Endodermal cell (in vitro differentiated cells): ENCODE measurements around the gene DAB1. TPM values are rescaled to one million over a fixed set of nuclear protein-coding genes. Genes with fewer than 3 reads are reported as not detected.
"Not testable (repeated sequence)": the region's sequence is repeated elsewhere in the genome, so short reads cannot be mapped to it uniquely, and the experiment has no call there.

Experiments used
- DNase-seq: peaks from one replicate; pipeline ENCODE4 v3.0.0-alpha.2; 2017
- H3K27ac ChIP-seq: 2 replicates; pipeline ENCODE4 v1.5.1; 2013; ENCODE audit warnings: mild to moderate bottlenecking, low read depth, low read length, moderate library complexity
- H3K27me3 ChIP-seq: 2 replicates; pipeline ENCODE4 v1.6.1; 2013; ENCODE audit warnings: mild to moderate bottlenecking, low read length, moderate library complexity; ENCODE audit not compliant: insufficient read depth, control insufficient read depth, poor library complexity, severe bottlenecking
- H3K36me3 ChIP-seq: 2 replicates; pipeline ENCODE4 v1.7.0; 2013; ENCODE audit warnings: mild to moderate bottlenecking, low read length, moderate library complexity; ENCODE audit not compliant: control insufficient read depth, insufficient read depth
- H3K4me1 ChIP-seq: one replicate; pipeline ENCODE4 v1.7.0; 2013; ENCODE audit warnings: low read length; ENCODE audit not compliant: control insufficient read depth, insufficient read depth
- H3K4me3 ChIP-seq: 2 replicates; pipeline ENCODE4 v1.5.1; 2013; ENCODE audit warnings: mild to moderate bottlenecking, low read length, moderate library complexity
- H3K9ac ChIP-seq: 2 replicates; pipeline ENCODE4 v1.6.1; 2013; ENCODE audit warnings: mild to moderate bottlenecking, low read length, moderate library complexity; ENCODE audit not compliant: poor library complexity, severe bottlenecking; ENCODE audit errors: extremely low read depth
- H3K9me3 ChIP-seq: 2 replicates; pipeline ENCODE4 v1.6.1; 2013; ENCODE audit warnings: mild to moderate bottlenecking, low read length, moderate library complexity; ENCODE audit not compliant: control insufficient read depth
- H3K27ac Mint-ChIP-seq: 2 replicates; pipeline ENCODE4 v1.8.0; 2020; ENCODE audit warnings: mixed read lengths
- H3K27me3 Mint-ChIP-seq: 2 replicates; pipeline ENCODE4 v1.8.0; 2021; ENCODE audit warnings: mild to moderate bottlenecking, mixed read lengths; ENCODE audit not compliant: insufficient read depth
- H3K36me3 Mint-ChIP-seq: 2 replicates; pipeline ENCODE4 v1.8.0; 2020; ENCODE audit warnings: low read depth, mixed read lengths
- H3K4me1 Mint-ChIP-seq: 2 replicates; pipeline ENCODE4 v1.8.0; 2020; ENCODE audit warnings: mixed read lengths
- H3K4me3 Mint-ChIP-seq: 2 replicates; pipeline ENCODE4 v1.8.0; 2020; ENCODE audit warnings: mild to moderate bottlenecking, moderate library complexity, mixed read lengths
- H3K9me3 Mint-ChIP-seq: 2 replicates; pipeline ENCODE4 v1.8.0; 2020; ENCODE audit warnings: mild to moderate bottlenecking, mixed read lengths
- WGBS, 2 experiments: methylation state at CpG; one replicate each; pipeline versions ENCODE4 v1.1.5 to v1.1.7; 2013; ENCODE audit warnings: missing lambda C conversion rate in 2 of 2, mixed read lengths in 1 of 2; ENCODE audit not compliant: insufficient coverage in 1 of 2, insufficient read length in 1 of 2; 5-methylcytosine and 5-hydroxymethylcytosine counted together
- total RNA-seq, 2 donors: library from RNA; stranded (reverse); fragmentation: NEBNext Ultra II Directional in 1 of 2; extraction: Animal tissue kit (Norgen Biotek cat#: 25700) in 1 of 2; gene quantifications; 2 replicates in 1 of 2; 3 replicates in 1 of 2; pipeline ENCODE4 v1.2.1, GENCODE V29; 2021
- TF ChIP-seq, protein P1 (sequence below): fragments of 200-600 bp; sonication (generic); conservative IDR thresholded peaks from 2 replicates; pipeline ENCODE4 v1.5.0; 2021; ENCODE audit warnings: antibody characterized with exemption, mild to moderate bottlenecking

The DAB1 gene
- total RNA-seq, 2 donors from 2014 or later = 32.0 to 36.2 TPM

DNA sequence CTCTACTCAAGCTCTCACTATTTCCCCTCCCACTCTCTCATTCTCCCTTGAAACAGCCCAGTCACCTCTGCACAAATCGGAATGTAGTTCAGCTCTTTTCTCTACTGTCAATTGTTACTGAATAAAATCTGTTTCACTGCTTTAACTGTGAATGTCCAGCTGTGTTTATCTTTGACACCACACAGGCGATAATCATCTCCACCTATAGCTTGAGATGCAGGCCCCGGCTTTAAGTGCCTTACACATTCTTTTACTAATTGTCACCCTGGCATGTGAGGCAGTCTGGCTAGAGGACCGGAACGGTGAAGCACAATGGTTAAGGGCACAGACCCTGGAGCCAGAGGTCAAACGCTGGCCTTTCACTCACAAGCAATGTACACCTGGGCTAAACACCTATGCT, 335.2 kb downstream of the DAB1 start:
- H3K4me1 ChIP-seq = peaks cover 24% of the 10 kb centered on the region

DNA sequence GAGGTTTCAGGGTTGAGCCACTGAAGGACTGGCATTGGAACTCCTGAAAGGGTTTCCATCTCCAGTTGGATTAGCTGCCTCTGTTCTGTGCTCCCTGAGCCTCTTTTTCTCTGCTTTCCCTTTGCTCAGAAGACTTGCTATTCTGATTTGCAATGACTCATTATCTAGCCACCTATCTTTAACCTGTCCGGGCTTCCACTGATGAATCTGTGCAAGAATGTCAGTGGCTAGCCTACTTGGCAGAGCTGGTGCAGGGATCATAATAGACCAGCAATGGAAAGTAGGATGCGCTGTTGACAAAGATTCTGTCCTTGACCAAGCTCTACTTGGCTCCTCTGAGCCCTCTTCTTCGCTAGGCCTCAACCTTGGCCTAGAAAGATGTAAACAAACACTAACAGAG, 336.2 kb downstream of the DAB1 start:
- H3K9me3 Mint-ChIP-seq, H3K4me3 ChIP-seq, H3K27ac ChIP-seq, H3K9ac ChIP-seq, DNase-seq, H3K36me3 Mint-ChIP-seq, H3K9me3 ChIP-seq, H3K27ac Mint-ChIP-seq, H3K4me3 Mint-ChIP-seq, H3K27me3 Mint-ChIP-seq, H3K27me3 ChIP-seq, H3K36me3 ChIP-seq: not testable (repeated sequence)
- peaks cover 16% of the 10 kb centered on the region for H3K4me1 ChIP-seq
- 100% methylated on average over 1 of the region's 3 CpGs; no CpG with 5 or more reads in 1 of the 2 experiments for WGBS, 2 experiments
- peaks cover 56% of the 10 kb centered on the region for H3K4me1 Mint-ChIP-seq

More for the DNA sequence above, 335.2 kb downstream of the DAB1 start:
- Histone ChIP-seq H3K9ac (no peak overlapping the region), H3K27me3 (no peaks in the 10 kb centered on the region), H3K27ac (no peak overlapping the region), H3K36me3 (no peaks in the 10 kb centered on the region), H3K4me3 (no peak overlapping the region), H3K9me3 (no peaks in the 10 kb centered on the region)
- no peak overlapping the region for H3K4me3 Mint-ChIP-seq
- no peaks in the 10 kb centered on the region for H3K9me3 Mint-ChIP-seq
- no peaks in the 10 kb centered on the region for H3K27me3 Mint-ChIP-seq
- H3K27ac Mint-ChIP-seq = peak overlapping the region; percentile 62
- peaks cover 59% of the 10 kb centered on the region for H3K4me1 Mint-ChIP-seq
- no peaks in the 10 kb centered on the region for H3K36me3 Mint-ChIP-seq
- 67 to 74% methylated on average over 3 to 6 of the region's 6 CpGs for WGBS, 2 experiments
- TF ChIP-seq, protein P1, sequence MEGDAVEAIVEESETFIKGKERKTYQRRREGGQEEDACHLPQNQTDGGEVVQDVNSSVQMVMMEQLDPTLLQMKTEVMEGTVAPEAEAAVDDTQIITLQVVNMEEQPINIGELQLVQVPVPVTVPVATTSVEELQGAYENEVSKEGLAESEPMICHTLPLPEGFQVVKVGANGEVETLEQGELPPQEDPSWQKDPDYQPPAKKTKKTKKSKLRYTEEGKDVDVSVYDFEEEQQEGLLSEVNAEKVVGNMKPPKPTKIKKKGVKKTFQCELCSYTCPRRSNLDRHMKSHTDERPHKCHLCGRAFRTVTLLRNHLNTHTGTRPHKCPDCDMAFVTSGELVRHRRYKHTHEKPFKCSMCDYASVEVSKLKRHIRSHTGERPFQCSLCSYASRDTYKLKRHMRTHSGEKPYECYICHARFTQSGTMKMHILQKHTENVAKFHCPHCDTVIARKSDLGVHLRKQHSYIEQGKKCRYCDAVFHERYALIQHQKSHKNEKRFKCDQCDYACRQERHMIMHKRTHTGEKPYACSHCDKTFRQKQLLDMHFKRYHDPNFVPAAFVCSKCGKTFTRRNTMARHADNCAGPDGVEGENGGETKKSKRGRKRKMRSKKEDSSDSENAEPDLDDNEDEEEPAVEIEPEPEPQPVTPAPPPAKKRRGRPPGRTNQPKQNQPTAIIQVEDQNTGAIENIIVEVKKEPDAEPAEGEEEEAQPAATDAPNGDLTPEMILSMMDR = no peak
- DNase-seq = peak; percentile 61

DNA sequence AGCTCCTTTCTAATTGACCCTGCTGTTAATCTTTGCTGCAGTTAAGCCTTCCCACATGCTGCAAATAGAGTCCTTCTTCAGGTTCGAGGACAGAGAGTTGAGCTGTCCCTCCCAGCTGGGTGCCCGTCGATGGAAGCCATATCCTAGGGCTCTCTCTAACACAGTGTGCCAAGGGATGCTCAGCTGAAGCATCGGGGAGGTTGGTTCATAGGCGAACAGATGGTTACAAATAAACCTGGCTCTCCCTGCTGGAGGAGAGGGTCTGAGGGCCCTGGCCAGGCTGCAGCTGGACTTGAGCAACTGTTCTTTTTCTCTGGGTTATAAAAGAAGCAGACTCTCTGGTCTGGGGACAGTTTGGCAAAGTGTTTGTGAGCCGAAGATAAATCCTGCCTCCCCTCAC, 337.7 kb downstream of the DAB1 start:
- TF ChIP-seq, protein P1 = no peak
- Mint-ChIP-seq H3K4me1 (peaks cover 51% of the 10 kb centered on the region), H3K36me3 (no peaks in the 10 kb centered on the region), H3K27ac (no peak overlapping the region), H3K4me3 (no peak overlapping the region), H3K9me3 (no peaks in the 10 kb centered on the region), H3K27me3 (no peaks in the 10 kb centered on the region)
- no peak overlapping the region for H3K4me3 ChIP-seq
- H3K27me3 ChIP-seq = no peaks in the 10 kb centered on the region
- no peak overlapping the region for H3K9ac ChIP-seq
- no peak for DNase-seq
- peaks cover 16% of the 10 kb centered on the region for H3K4me1 ChIP-seq
- 85 to 90% methylated on average over 5 to 6 of the region's 6 CpGs for WGBS, 2 experiments
- no peak overlapping the region for H3K27ac ChIP-seq
- no peaks in the 10 kb centered on the region for H3K36me3 ChIP-seq
- no peaks in the 10 kb centered on the region for H3K9me3 ChIP-seq

DNA sequence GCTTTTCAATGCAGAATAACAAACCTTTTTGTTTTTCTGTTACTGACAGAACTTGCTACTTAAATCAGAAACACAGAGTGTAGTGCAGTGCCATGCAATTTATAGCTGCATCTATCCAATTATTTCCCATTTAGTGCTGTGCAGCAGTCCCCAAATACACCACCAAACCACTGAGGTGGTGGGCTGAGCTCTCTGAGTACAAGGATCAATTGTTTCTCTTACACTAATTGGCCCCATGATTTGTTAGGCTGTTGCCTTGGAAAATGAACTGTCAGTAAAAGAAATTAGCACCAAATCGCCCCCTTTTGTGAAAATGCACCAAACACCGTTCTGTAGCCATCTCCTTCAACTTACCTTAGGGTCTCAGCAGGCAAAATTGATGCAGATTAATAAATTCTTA, 339.2 kb downstream of the DAB1 start:
- Mint-ChIP-seq H3K36me3 (no peaks in the 10 kb centered on the region), H3K27me3 (no peaks in the 10 kb centered on the region), H3K4me3 (no peak overlapping the region), H3K27ac (no peak overlapping the region), H3K4me1 (peaks cover 37% of the 10 kb centered on the region), H3K9me3 (no peaks in the 10 kb centered on the region)
- no peaks in the 10 kb centered on the region for H3K27me3 ChIP-seq
- TF ChIP-seq, protein P1 = no peak
- DNase-seq = no peak
- H3K27ac ChIP-seq = no peak overlapping the region
- no peaks in the 10 kb centered on the region for H3K9me3 ChIP-seq
- no peaks in the 10 kb centered on the region for H3K36me3 ChIP-seq
- no peak overlapping the region for H3K9ac ChIP-seq
- WGBS, 2 experiments = 91% methylated on average over 2 of the region's 2 CpGs; no CpG with 5 or more reads in 1 of the 2 experiments
- peaks cover 10% of the 10 kb centered on the region for H3K4me1 ChIP-seq
- no peak overlapping the region for H3K4me3 ChIP-seq
